Measurements from ENCODE around the gene TUBA1A. TPM values are rescaled to one million over a fixed set of nuclear protein-coding genes. Genes with fewer than 3 reads are reported as not detected.
"Not testable (repeated sequence)": the region's sequence is repeated elsewhere in the genome, so short reads cannot be mapped to it uniquely, and the experiment has no call there.

Gene TUBA1A
- total and polyA plus RNA-seq, 3 experiments from 2014 or later = 67.8 to 167 (median 70.4) TPM

GRCh38 chr12:49174218-49174617 is 14.7 kb downstream of the TUBA1A start:
- POLR2A ChIA-PET = no interaction called here
- no peak overlapping the region for H3K4me3 Mint-ChIP-seq
- no peaks in the 10 kb centered on the region for H3K27me3 Mint-ChIP-seq
- no peak overlapping the region for H3K27ac ChIP-seq (ENCODE audit: low read depth, low read length)
- no peaks in the 10 kb centered on the region for H3K36me3 ChIP-seq (ENCODE audit: insufficient read depth, low read length)
- H3K4me3 ChIP-seq (ENCODE audit: low read length) = no peak overlapping the region
- H3K9me3 ChIP-seq (ENCODE audit: low read length) = no peaks in the 10 kb centered on the region
- peaks cover 0 to 3% (median 0%) of the 10 kb centered on the region in 5 donors for H3K9me3 Mint-ChIP-seq
- no peaks in the 10 kb centered on the region for H3K27me3 ChIP-seq (ENCODE audit: insufficient read depth, low read length, poor library complexity, severe bottlenecking)
- CTCF ChIA-PET = interaction anchor here (1.3 to 1.4 kb wide), 2 partner anchors 34 to 86 kb away, joined by 3 read pairs; no protein-coding TSS in a partner anchor
- peaks cover 0 to 6% (median 0%) of the 10 kb centered on the region in 3 donors for H3K36me3 Mint-ChIP-seq
- DNase-seq = no peak
- no peaks in the 10 kb centered on the region for H3K4me1 Mint-ChIP-seq
- no peak overlapping the region for H3K27ac Mint-ChIP-seq
- H3K4me1 ChIP-seq (ENCODE audit: insufficient read depth, low read length) = no peaks in the 10 kb centered on the region

DNA sequence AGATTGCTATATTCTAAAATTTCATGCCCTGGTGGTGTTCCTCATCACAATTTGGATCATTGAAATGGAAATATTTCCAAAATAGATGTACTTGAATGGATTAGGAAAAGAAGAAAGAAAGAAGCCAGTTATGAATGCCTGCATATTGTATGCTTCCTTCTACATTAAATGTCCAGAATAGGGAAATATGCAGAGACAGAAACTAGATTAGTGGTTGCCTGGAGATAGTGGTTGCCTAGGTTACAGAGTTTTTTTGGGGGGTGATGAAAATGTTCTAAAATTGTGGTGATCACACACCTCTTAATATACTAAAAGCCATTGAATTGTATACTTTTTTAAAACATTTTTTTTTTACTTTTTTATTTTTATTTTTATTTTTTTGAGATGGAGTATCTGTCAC is 18.0 kb downstream of the TUBA1A start:
- H3K4me1 ChIP-seq (ENCODE audit: insufficient read depth, low read length) = no peaks in the 10 kb centered on the region
- H3K4me3 ChIP-seq (ENCODE audit: low read length) = no peak overlapping the region
- H3K27ac Mint-ChIP-seq = no peak overlapping the region
- no peaks in the 10 kb centered on the region for H3K27me3 ChIP-seq (ENCODE audit: insufficient read depth, low read length, poor library complexity, severe bottlenecking)
- DNase-seq = no peak
- H3K27me3 Mint-ChIP-seq = no peaks in the 10 kb centered on the region
- POLR2A ChIA-PET = interaction anchor here (0.6 to 1.0 kb wide), 3 partner anchors 17 to 43 kb away, joined by 3 to 7 read pairs (median 4); no protein-coding TSS in a partner anchor
- H3K9me3 ChIP-seq (ENCODE audit: low read length) = no peaks in the 10 kb centered on the region
- no peaks in the 10 kb centered on the region for H3K36me3 Mint-ChIP-seq
- CTCF ChIA-PET = no interaction called here
- H3K36me3 ChIP-seq (ENCODE audit: insufficient read depth, low read length) = no peaks in the 10 kb centered on the region
- H3K9me3 Mint-ChIP-seq = no peaks in the 10 kb centered on the region
- no peaks in the 10 kb centered on the region for H3K4me1 Mint-ChIP-seq
- H3K27ac ChIP-seq (ENCODE audit: low read depth, low read length) = no peak overlapping the region
- H3K4me3 Mint-ChIP-seq = no peak overlapping the region

GRCh38 chr12:49165114-49165513 is 23.8 kb downstream of the TUBA1A start:
- CTCF ChIA-PET = interaction anchor here (0.5 kb wide), 1 partner anchor 70 kb away, joined by 3 read pairs; no protein-coding TSS in a partner anchor
- Mint-ChIP-seq H3K4me3 (no peak overlapping the region), H3K4me1 (no peaks in the 10 kb centered on the region), H3K27me3 (no peaks in the 10 kb centered on the region), H3K36me3 (no peaks in the 10 kb centered on the region), H3K27ac (no peak overlapping the region), H3K9me3 (no peaks in the 10 kb centered on the region)
- POLR2A ChIA-PET = no interaction called here
- Histone ChIP-seq H3K27ac (ENCODE audit: low read depth, low read length) (no peak overlapping the region), H3K4me1 (ENCODE audit: insufficient read depth, low read length) (no peaks in the 10 kb centered on the region), H3K27me3 (ENCODE audit: insufficient read depth, low read length, poor library complexity, severe bottlenecking) (no peaks in the 10 kb centered on the region), H3K9me3 (ENCODE audit: low read length) (no peaks in the 10 kb centered on the region), H3K36me3 (ENCODE audit: insufficient read depth, low read length) (no peaks in the 10 kb centered on the region), H3K4me3 (ENCODE audit: low read length) (no peak overlapping the region)
- no peak for DNase-seq

DNA sequence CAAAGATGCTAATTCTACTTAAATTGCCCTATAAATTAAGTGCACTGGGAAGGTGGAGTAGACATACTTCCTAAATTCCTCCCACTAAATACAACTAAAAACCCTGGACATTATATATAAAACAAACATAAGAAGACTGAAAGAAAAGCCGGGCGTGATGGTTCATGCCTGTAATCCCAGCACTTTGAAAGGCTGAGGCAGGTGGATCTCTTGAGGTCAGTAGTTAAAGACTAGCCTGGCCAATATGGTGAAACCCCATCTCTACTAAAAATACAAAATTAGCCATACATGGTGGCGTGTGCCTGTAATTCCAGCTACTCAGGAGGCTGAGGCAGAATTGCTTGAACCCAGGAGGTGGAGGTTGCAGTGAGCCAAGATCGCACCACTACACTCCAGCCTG is 27.0 kb downstream of the TUBA1A start:
- H3K4me3 Mint-ChIP-seq; H3K27me3 ChIP-seq (ENCODE audit: insufficient read depth, low read length, poor library complexity, severe bottlenecking); H3K4me3 ChIP-seq (ENCODE audit: low read length); H3K36me3 ChIP-seq (ENCODE audit: insufficient read depth, low read length); H3K4me1 ChIP-seq (ENCODE audit: insufficient read depth, low read length); POLR2A ChIA-PET; H3K36me3 Mint-ChIP-seq; DNase-seq; H3K9me3 ChIP-seq (ENCODE audit: low read length); H3K27ac Mint-ChIP-seq; H3K4me1 Mint-ChIP-seq; H3K9me3 Mint-ChIP-seq; H3K27me3 Mint-ChIP-seq; H3K27ac ChIP-seq (ENCODE audit: low read depth, low read length): not testable (repeated sequence)
- CTCF ChIA-PET = interaction anchor here (2.4 kb wide), 1 partner anchor 32 kb away, joined by 9 read pairs; the partner anchor contains the start of gene TUBA1B

DNA sequence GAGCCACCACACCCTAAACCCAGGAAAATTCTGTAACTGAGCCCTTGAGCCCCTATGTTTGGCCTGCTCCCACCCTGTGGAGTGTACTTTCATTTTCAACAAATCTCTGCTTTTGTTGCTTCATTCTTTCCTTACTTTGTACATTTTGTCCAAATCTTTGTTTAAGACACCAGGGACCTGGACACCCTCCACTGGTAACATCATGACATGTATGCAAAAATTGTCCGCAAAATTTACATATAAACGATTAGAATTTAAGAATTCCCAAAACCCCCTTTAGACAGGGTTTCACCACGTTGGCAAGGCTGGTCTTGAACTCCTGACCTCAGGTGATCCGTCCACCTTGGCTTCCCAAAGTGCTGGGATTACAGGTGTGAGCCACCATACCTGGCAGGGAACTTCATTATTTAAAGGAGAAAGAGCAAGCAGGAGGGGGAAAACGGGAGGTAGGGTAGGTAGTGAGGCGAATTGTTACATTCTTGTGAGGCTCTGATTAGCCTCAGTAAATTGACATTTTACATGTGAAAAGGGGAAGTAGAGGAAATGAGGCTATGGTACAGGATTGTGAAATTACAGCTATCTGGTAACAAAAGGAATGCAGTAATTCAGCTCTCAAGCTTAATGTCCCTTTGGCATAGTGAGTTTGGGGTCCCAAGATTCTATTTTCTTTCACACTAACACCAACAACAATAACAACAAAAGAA is 27.6 kb downstream of the TUBA1A start:
- H3K36me3 Mint-ChIP-seq = no peaks in the 10 kb centered on the region

DNA sequence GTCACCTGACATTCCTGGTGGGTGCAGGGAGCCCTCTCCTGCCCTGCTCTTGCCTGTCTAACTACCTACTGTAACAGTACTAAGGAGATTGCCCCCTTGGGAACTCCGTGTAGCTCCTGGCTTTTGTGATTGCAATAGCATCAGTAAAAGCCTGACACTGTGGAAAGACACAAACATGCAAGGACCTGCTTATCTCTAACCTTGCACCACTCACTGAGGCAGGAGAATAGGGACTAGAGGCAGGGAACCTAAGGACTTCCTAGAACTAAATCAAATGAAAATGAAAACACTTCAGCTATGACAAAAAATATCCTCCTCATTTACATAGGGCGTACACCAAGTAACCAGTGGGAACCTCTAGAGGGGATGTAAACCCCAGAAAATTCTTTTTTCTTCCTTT is 28.5 kb downstream of the TUBA1A start:
- Mint-ChIP-seq H3K4me1 (no peaks in the 10 kb centered on the region), H3K4me3 (no peak overlapping the region), H3K9me3 (no peaks in the 10 kb centered on the region), H3K36me3 (no peaks in the 10 kb centered on the region), H3K27ac (peak overlapping the region in 1 of 8 donors; percentile 62), H3K27me3 (no peaks in the 10 kb centered on the region)
- no peaks in the 10 kb centered on the region for H3K9me3 ChIP-seq (ENCODE audit: low read length)
- H3K4me3 ChIP-seq (ENCODE audit: low read length) = no peak overlapping the region
- H3K27ac ChIP-seq (ENCODE audit: low read depth, low read length) = peak overlapping the region; percentile 16
- no peaks in the 10 kb centered on the region for H3K4me1 ChIP-seq (ENCODE audit: insufficient read depth, low read length)
- no peak for DNase-seq
- H3K27me3 ChIP-seq (ENCODE audit: insufficient read depth, low read length, poor library complexity, severe bottlenecking) = no peaks in the 10 kb centered on the region
- no peaks in the 10 kb centered on the region for H3K36me3 ChIP-seq (ENCODE audit: insufficient read depth, low read length)
- ChIA-PET POLR2A (no interaction called here), CTCF (no interaction called here)

More for the DNA sequence above, 27.6 kb downstream of the TUBA1A start:
- Histone ChIP-seq H3K9me3 (ENCODE audit: low read length) (no peaks in the 10 kb centered on the region), H3K27me3 (ENCODE audit: insufficient read depth, low read length, poor library complexity, severe bottlenecking) (no peaks in the 10 kb centered on the region), H3K27ac (ENCODE audit: low read depth, low read length) (no peak overlapping the region), H3K4me1 (ENCODE audit: insufficient read depth, low read length) (no peaks in the 10 kb centered on the region), H3K36me3 (ENCODE audit: insufficient read depth, low read length) (no peaks in the 10 kb centered on the region), H3K4me3 (ENCODE audit: low read length) (no peak overlapping the region)
- Mint-ChIP-seq H3K27ac (peak overlapping the region in 1 of 8 donors; percentile 53), H3K27me3 (no peaks in the 10 kb centered on the region), H3K4me3 (no peak overlapping the region), H3K9me3 (no peaks in the 10 kb centered on the region), H3K4me1 (no peaks in the 10 kb centered on the region)
- ChIA-PET CTCF (no interaction called here), POLR2A (no interaction called here)
- no peak for DNase-seq

DNA sequence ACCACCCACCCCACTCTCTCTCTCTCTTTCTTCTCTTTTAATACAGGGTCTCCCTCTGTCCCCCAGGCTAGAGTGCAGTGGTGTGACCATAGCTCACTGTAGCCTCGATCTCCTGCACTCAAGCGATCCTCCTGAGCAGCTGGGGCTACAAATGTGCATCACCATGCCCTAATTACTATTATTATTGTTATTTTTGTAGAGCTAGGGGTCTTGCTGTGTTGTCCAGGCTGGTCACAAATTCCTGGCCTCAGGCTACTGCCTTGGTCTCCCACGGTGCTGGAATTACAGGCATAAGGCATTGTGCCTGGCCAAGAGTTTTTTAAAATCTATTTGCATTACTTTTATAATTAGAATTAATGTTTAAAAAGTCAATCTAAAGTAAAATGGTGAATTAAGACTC is 34.7 kb downstream of the TUBA1A start:
- H3K4me1 Mint-ChIP-seq = peaks cover 0 to 4% (median 2%) of the 10 kb centered on the region in 3 donors
- Histone ChIP-seq H3K4me1 (ENCODE audit: insufficient read depth, low read length) (no peaks in the 10 kb centered on the region), H3K27me3 (ENCODE audit: insufficient read depth, low read length, poor library complexity, severe bottlenecking) (no peaks in the 10 kb centered on the region), H3K9me3 (ENCODE audit: low read length) (no peaks in the 10 kb centered on the region), H3K27ac (ENCODE audit: low read depth, low read length) (no peak overlapping the region), H3K36me3 (ENCODE audit: insufficient read depth, low read length) (no peaks in the 10 kb centered on the region), H3K4me3 (ENCODE audit: low read length) (no peak overlapping the region)
- ChIA-PET CTCF (no interaction called here), POLR2A (no interaction called here)
- no peak for DNase-seq
- no peaks in the 10 kb centered on the region for H3K27me3 Mint-ChIP-seq
- no peak overlapping the region for H3K4me3 Mint-ChIP-seq
- H3K27ac Mint-ChIP-seq = peak overlapping the region in 2 of 8 donors; percentile 17 to 51
- peaks cover 0 to 2% (median 0%) of the 10 kb centered on the region in 3 donors for H3K36me3 Mint-ChIP-seq
- H3K9me3 Mint-ChIP-seq = no peaks in the 10 kb centered on the region

DNA sequence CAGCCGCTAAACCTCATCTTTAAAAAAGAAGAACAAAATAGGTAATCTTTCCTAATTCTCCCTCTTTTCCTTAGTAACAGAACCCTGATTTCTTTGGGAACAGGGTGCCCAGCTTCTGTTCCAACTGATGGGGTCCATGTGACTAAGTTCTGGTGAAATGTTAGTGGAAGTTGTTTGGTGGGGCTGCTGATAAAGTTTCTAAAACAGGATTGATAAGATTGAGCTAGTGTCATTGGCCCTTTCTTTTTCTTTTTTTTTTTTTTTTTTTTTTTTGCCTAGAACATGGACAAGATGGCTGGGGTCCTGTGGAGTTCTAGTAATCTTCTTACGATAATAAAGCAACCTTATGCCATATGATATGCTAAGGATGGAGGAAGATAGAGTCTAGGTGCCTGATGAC is 41.5 kb downstream of the TUBA1A start:
- H3K36me3 Mint-ChIP-seq = peaks cover 0 to 4% (median 0%) of the 10 kb centered on the region in 3 donors
- peaks cover 0 to 4% (median 2%) of the 10 kb centered on the region in 3 donors for H3K4me1 Mint-ChIP-seq
- Histone ChIP-seq H3K27me3 (ENCODE audit: insufficient read depth, low read length, poor library complexity, severe bottlenecking) (no peaks in the 10 kb centered on the region), H3K36me3 (ENCODE audit: insufficient read depth, low read length) (no peaks in the 10 kb centered on the region), H3K27ac (ENCODE audit: low read depth, low read length) (no peak overlapping the region), H3K4me3 (ENCODE audit: low read length) (no peak overlapping the region), H3K4me1 (ENCODE audit: insufficient read depth, low read length) (no peaks in the 10 kb centered on the region), H3K9me3 (ENCODE audit: low read length) (no peaks in the 10 kb centered on the region)
- H3K9me3 Mint-ChIP-seq = no peaks in the 10 kb centered on the region
- ChIA-PET POLR2A (interaction anchor here (0.5 to 0.7 kb wide), 2 partner anchors 16 to 24 kb away, joined by 3 to 9 read pairs; partner anchors contain the start of gene TUBA1B), CTCF (interaction anchor here (0.7 to 1.0 kb wide), 2 partner anchors 18 to 75 kb away, joined by 3 to 4 read pairs; no protein-coding TSS in a partner anchor)
- H3K4me3 Mint-ChIP-seq = no peak overlapping the region
- no peak overlapping the region for H3K27ac Mint-ChIP-seq
- DNase-seq = no peak
- H3K27me3 Mint-ChIP-seq = no peaks in the 10 kb centered on the region
